OCI-LY7 (cell line): ENCODE results near the gene RPP25L.

ENCODE experiments used
- EZH2phosphoT487 ChIP-seq: fragments of 200-600 bp; sonication (generic); IDR thresholded peaks from 2 replicates; pipeline ENCODE4 v1.6.1; 2018; ENCODE audit warnings: low read depth, borderline replicate concordance, mild to moderate bottlenecking, mixed run types, antibody characterized with exemption, low read length, moderate library complexity, mixed read lengths
- TF ChIP-seq, protein P1 (sequence below): fragments of 200-600 bp; sonication (generic); conservative IDR thresholded peaks from 2 replicates; pipeline ENCODE4 v1.5.1; 2014; ENCODE audit warnings: mild to moderate bottlenecking, antibody characterized with exemption, low read length, moderate library complexity, mixed read lengths

- TF ChIP-seq, protein P1, sequence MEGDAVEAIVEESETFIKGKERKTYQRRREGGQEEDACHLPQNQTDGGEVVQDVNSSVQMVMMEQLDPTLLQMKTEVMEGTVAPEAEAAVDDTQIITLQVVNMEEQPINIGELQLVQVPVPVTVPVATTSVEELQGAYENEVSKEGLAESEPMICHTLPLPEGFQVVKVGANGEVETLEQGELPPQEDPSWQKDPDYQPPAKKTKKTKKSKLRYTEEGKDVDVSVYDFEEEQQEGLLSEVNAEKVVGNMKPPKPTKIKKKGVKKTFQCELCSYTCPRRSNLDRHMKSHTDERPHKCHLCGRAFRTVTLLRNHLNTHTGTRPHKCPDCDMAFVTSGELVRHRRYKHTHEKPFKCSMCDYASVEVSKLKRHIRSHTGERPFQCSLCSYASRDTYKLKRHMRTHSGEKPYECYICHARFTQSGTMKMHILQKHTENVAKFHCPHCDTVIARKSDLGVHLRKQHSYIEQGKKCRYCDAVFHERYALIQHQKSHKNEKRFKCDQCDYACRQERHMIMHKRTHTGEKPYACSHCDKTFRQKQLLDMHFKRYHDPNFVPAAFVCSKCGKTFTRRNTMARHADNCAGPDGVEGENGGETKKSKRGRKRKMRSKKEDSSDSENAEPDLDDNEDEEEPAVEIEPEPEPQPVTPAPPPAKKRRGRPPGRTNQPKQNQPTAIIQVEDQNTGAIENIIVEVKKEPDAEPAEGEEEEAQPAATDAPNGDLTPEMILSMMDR, result no peak
- no peak for TF ChIP-seq EZH2phosphoT487
Observed at GRCh38 chr9:34606190-34606589, 5.7 kb downstream of the RPP25L start.
